HepG2 (cell line): Measurements from ENCODE around the gene TSPAN17. TPM values are rescaled to one million over a fixed set of nuclear protein-coding genes. Genes with fewer than 3 reads are reported as not detected.

Experiments
- ARID4A ChIP-seq: sonication (generic); formaldehyde crosslinking; IDR thresholded peaks from 2 replicates; pipeline ENCODE4 v1.5.0; 2020; ENCODE audit warnings: mild to moderate bottlenecking, missing genetic modification reagents, borderline replicate concordance
- ARID5B ChIP-seq: IDR thresholded peaks from 2 replicates; pipeline ENCODE4 v1.4.0; 2020; ENCODE audit warnings: mild to moderate bottlenecking, missing genetic modification reagents
- CREB3 ChIP-seq: sonication (generic); formaldehyde crosslinking; IDR thresholded peaks from 2 replicates; pipeline ENCODE4 v1.5.0; 2020; ENCODE audit warnings: missing genetic modification reagents
- HNF4A ChIP-seq: sonication (generic); formaldehyde crosslinking; IDR thresholded peaks from 2 replicates; pipeline ENCODE4 v1.4.0; 2020; ENCODE audit warnings: missing genetic modification reagents
- KDM2A ChIP-seq: sonication (generic); formaldehyde crosslinking; IDR thresholded peaks from 2 replicates; pipeline ENCODE4 v1.4.0; 2020; ENCODE audit warnings: low read depth, missing genetic modification reagents, borderline replicate concordance
- MXI1 ChIP-seq: IDR thresholded peaks from 3 replicates; pipeline ENCODE4 v1.6.1; 2012; ENCODE audit warnings: low read depth, low read length, inconsistent platforms, borderline replicate concordance
- NR2F2 ChIP-seq: IDR thresholded peaks from 2 replicates; pipeline ENCODE4 v1.6.1; 2012; ENCODE audit warnings: low read depth, inconsistent platforms, borderline replicate concordance
- PHF21A ChIP-seq: sonication (generic); formaldehyde crosslinking; IDR thresholded peaks from 2 replicates; pipeline ENCODE4 v1.5.0; 2020; ENCODE audit warnings: mild to moderate bottlenecking, missing genetic modification reagents
- RBFOX2 ChIP-seq: fragments of 200-400 bp; formaldehyde crosslinking; IDR thresholded peaks from 2 replicates; pipeline ENCODE4 v1.6.1; 2017; ENCODE audit warnings: low read depth, mild to moderate bottlenecking, low read length
- SAP130 ChIP-seq: IDR thresholded peaks from 2 replicates; pipeline ENCODE4 v1.6.1; 2016; ENCODE audit warnings: low read depth
- SIN3A ChIP-seq: IDR thresholded peaks from 2 replicates; pipeline ENCODE4 v1.6.1; 2011; ENCODE audit warnings: low read depth, mild to moderate bottlenecking, control low read depth, low read length, borderline replicate concordance
- STAG1 ChIP-seq: sonication (generic); formaldehyde crosslinking; IDR thresholded peaks from 2 replicates; pipeline ENCODE4 v1.4.0; 2020; ENCODE audit warnings: missing genetic modification reagents
- TBP ChIP-seq: sonication (generic); formaldehyde crosslinking; IDR thresholded peaks from 2 replicates; pipeline ENCODE4 v1.5.0; 2020; ENCODE audit warnings: missing genetic modification reagents
- TSC22D2 ChIP-seq: sonication (generic); formaldehyde crosslinking; IDR thresholded peaks from 2 replicates; pipeline ENCODE4 v1.5.1; 2020; ENCODE audit warnings: missing genetic modification reagents, mild to moderate bottlenecking, borderline replicate concordance
- ZNF362 ChIP-seq: sonication (generic); formaldehyde crosslinking; IDR thresholded peaks from 2 replicates; pipeline ENCODE4 v1.4.0; 2020; ENCODE audit warnings: missing genetic modification reagents, mild to moderate bottlenecking, borderline replicate concordance
- ZNF543 ChIP-seq: sonication (generic); formaldehyde crosslinking; IDR thresholded peaks from 2 replicates; pipeline ENCODE4 v1.4.0; 2020; ENCODE audit warnings: mild to moderate bottlenecking, missing genetic modification reagents
- ZNF580 ChIP-seq: IDR thresholded peaks from 2 replicates; pipeline ENCODE4 v1.6.1; 2016; ENCODE audit warnings: low read depth, borderline replicate concordance
- polyA plus RNA-seq, 8 experiments: library from polyadenylated mRNA; depleted of rRNA in 3 of 8; stranded (reverse) in 7 of 8; unstranded in 1 of 8; fragments of >200 nt; fragmentation: Illumina TruSeq in 4 of 8; extraction: Trizol in 4 of 8; gene quantifications; 2 replicates each; pipeline versions ENCODE4 v1.2.1 to v1.2.3, GENCODE V29; 2011 to 2016; ENCODE audit warnings: low read depth in 4 of 8, missing spikeins in 1 of 8, mixed read lengths in 1 of 8; ENCODE audit not compliant: insufficient read depth in 1 of 8
- total RNA-seq, 5 experiments: library from RNA; depleted of rRNA; stranded (reverse); fragments of >200 nt; fragmentation: Illumina TruSeq; extraction: Trizol; gene quantifications; 2 replicates each; pipeline ENCODE4 v1.2.3, GENCODE V29; 2016; ENCODE audit warnings: low read depth in 1 of 5

TSPAN17 gene
- total and polyA plus RNA-seq, 2 of the 13 experiments (the other 11 are each of a cell fraction or from before 2014, with no cell fraction given) = 11.5 to 15.0 TPM

GRCh38 chr5:176609724-176610434 lies 37.4 kb upstream of the TSPAN17 start, which contains the start of gene GPRIN1 (continued):
- TF ChIP-seq TSC22D2 (CRISPR knock-in tag) (0 out of 2 replicates have a peak, but pooled peaks have one; percentile 48), ARID5B (CRISPR knock-in tag) (no peak), PHF21A (CRISPR knock-in tag) (no peak), KDM2A (CRISPR knock-in tag) (peak; percentile 67; the same call in 1 of the 2 replicates), MXI1 (peak; percentile 57; the same call in 1 of the 3 replicates), ZNF543 (CRISPR knock-in tag) (no peak), ZNF362 (CRISPR knock-in tag) (no peak), TBP (no peak), STAG1 (CRISPR knock-in tag) (peak; percentile 47; the same call in 1 of the 2 replicates), ZNF580 (0 out of 2 replicates have a peak, but pooled peaks have one; percentile 22), SAP130 (peak; percentile 31), RBFOX2 (0 out of 2 replicates have a peak, but pooled peaks have one; percentile 24), SIN3A (peak; percentile 74; the same call in 1 of the 2 replicates), HNF4A (CRISPR knock-in tag) (no peak), ARID4A (CRISPR knock-in tag) (peak; percentile 44; the same call in 1 of the 2 replicates), CREB3 (CRISPR knock-in tag) (0 out of 2 replicates have a peak, but pooled peaks have one; percentile 33), NR2F2 (no peak)
